ENCODE results near the gene EMC8.
A peak's percentile ranks its signal among the peaks of the same experiment; 100 is the strongest.

Gene EMC8

GRCh38 chr16:85753559-85753958 lies 45.8 kb downstream of the EMC8 start:
- no peak for DNase-seq (ENCODE audit: low read depth)
- H3K4me3 ChIP-seq (ENCODE audit: control insufficient read depth, low read depth, low read length) = no peak overlapping the region
- no peak for TF ChIP-seq CTCF (conservative IDR thresholded peaks at IDR 0.05; ENCODE audit: control insufficient read depth, insufficient read depth, low read depth, low read length)

GRCh38 chr16:85752511-85753420 lies 46.6 kb downstream of the EMC8 start:
- DNase-seq (ENCODE audit: low read depth) = no peak
- TF ChIP-seq CTCF (conservative IDR thresholded peaks at IDR 0.05; ENCODE audit: control insufficient read depth, insufficient read depth, low read depth, low read length) = no peak
- H3K4me3 ChIP-seq (ENCODE audit: control insufficient read depth, low read depth, low read length) = no peak overlapping the region

GRCh38 chr16:85751698-85752501 lies 47.4 kb downstream of the EMC8 start:
- H3K4me3 ChIP-seq (ENCODE audit: control insufficient read depth, low read depth, low read length) = no peak overlapping the region
- TF ChIP-seq CTCF (conservative IDR thresholded peaks at IDR 0.05; ENCODE audit: control insufficient read depth, insufficient read depth, low read depth, low read length) = no peak
- DNase-seq (ENCODE audit: low read depth) = no peak

- no peak for TF ChIP-seq CTCF (conservative IDR thresholded peaks at IDR 0.05; ENCODE audit: control insufficient read depth, insufficient read depth, low read depth, low read length)
- peak within 1 kb of the TSS; percentile 42 for H3K4me3 ChIP-seq (ENCODE audit: control insufficient read depth, low read depth, low read length)
- no peak for DNase-seq (ENCODE audit: low read depth)
These were observed 48.3 kb downstream of the EMC8 start, which contains the start of gene C16orf74 for GRCh38 chr16:85750827-85751697. C16orf74 (minus strand) TSS chr16:85751096; CDS start chr16:85735217, 15,879 bp downstream.

- peak; percentile 1 for TF ChIP-seq CTCF (conservative IDR thresholded peaks at IDR 0.05; ENCODE audit: control insufficient read depth, insufficient read depth, low read depth, low read length)
- no peak for DNase-seq (ENCODE audit: low read depth)
- peak overlapping the region; percentile 42 for H3K4me3 ChIP-seq (ENCODE audit: control insufficient read depth, low read depth, low read length)
These were observed 49.1 kb downstream of the EMC8 start for GRCh38 chr16:85750146-85750826.

Measured in fibroblast of mammary gland (primary cell).